ENCODE data around the gene UPK3A. TPM values are rescaled to one million over a fixed set of nuclear protein-coding genes. Genes with fewer than 3 reads are reported as not detected.

Gene UPK3A
- total RNA-seq, 1 donor from 2014 or later = not detected

- H3K36me3 Mint-ChIP-seq (ENCODE audit: low read depth, unreplicated experiment) = peaks cover 4% of the 10 kb centered on the region
- Histone ChIP-seq H3K36me3 (ENCODE audit: insufficient read depth, low read length) (no peaks in the 10 kb centered on the region), H4K20me1 (ENCODE audit: insufficient read depth, low read length) (peaks cover 28% of the 10 kb centered on the region), H3K9ac (ENCODE audit: low read length) (peak overlapping the region; percentile 90), H3K4me3 (ENCODE audit: insufficient read depth, low read depth, low read length) (peak overlapping the region; percentile 77), H3K79me2 (ENCODE audit: insufficient read depth, low read length) (peaks cover 51% of the 10 kb centered on the region), H3K4me1 (ENCODE audit: insufficient read depth, low read length) (peaks cover 12% of the 10 kb centered on the region), H3K27me3 (ENCODE audit: insufficient read depth, low read length) (no peaks in the 10 kb centered on the region), H2AFZ (ENCODE audit: low read depth, low read length) (no peak overlapping the region), H3K27ac (ENCODE audit: low read depth, low read length) (no peak overlapping the region), H3K4me2 (ENCODE audit: low read length) (peak overlapping the region; percentile 100), H3K9me3 (ENCODE audit: insufficient read depth, low read depth, low read length) (no peaks in the 10 kb centered on the region)
- peaks cover 13% of the 10 kb centered on the region for H3K4me1 Mint-ChIP-seq (ENCODE audit: low read depth, unreplicated experiment)
- H3K9me3 Mint-ChIP-seq (ENCODE audit: unreplicated experiment) = no peaks in the 10 kb centered on the region
- TF ChIP-seq, protein P1, sequence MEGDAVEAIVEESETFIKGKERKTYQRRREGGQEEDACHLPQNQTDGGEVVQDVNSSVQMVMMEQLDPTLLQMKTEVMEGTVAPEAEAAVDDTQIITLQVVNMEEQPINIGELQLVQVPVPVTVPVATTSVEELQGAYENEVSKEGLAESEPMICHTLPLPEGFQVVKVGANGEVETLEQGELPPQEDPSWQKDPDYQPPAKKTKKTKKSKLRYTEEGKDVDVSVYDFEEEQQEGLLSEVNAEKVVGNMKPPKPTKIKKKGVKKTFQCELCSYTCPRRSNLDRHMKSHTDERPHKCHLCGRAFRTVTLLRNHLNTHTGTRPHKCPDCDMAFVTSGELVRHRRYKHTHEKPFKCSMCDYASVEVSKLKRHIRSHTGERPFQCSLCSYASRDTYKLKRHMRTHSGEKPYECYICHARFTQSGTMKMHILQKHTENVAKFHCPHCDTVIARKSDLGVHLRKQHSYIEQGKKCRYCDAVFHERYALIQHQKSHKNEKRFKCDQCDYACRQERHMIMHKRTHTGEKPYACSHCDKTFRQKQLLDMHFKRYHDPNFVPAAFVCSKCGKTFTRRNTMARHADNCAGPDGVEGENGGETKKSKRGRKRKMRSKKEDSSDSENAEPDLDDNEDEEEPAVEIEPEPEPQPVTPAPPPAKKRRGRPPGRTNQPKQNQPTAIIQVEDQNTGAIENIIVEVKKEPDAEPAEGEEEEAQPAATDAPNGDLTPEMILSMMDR (IDR thresholded peaks at IDR 0.05; ENCODE audit: insufficient read depth, low read depth, low read length) = no peak
- no peak for TF ChIP-seq EZH2 (IDR thresholded peaks at IDR 0.05; ENCODE audit: insufficient read depth, low read length)
- no peak overlapping the region for H3K27ac Mint-ChIP-seq (ENCODE audit: unreplicated experiment)
- H3K4me3 Mint-ChIP-seq (ENCODE audit: unreplicated experiment) = peak overlapping the region; percentile 85
- no peak for DNase-seq (ENCODE audit: low read depth)
- FAIRE-seq = no peak
- peaks cover 7% of the 10 kb centered on the region for H3K27me3 Mint-ChIP-seq (ENCODE audit: low read depth, unreplicated experiment)
Measured at GRCh38 chr22:45310977-45311531, 26.3 kb downstream of the UPK3A start.

DNA sequence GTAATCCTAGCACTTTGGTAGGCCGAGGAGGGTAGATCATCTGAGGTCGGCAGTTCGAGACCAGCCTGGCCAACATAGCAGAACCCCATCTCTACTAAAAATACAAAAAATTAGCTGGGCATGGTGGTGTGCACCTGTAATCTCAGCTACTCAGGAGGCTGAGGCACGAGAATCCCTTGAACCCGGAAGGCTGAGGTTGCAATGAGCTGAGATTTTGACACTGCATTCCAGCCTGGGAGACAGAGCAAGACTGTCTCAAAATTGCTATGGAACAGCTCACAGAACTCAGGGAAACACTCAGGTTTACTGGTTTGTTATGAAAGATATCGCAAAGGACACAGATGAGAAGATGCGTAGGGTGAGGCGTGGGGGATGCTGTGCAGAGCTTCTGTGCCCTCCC, 27.7 kb downstream of the UPK3A start:
- H3K4me1 Mint-ChIP-seq (ENCODE audit: low read depth, unreplicated experiment) = peaks cover 13% of the 10 kb centered on the region
- no peak for DNase-seq (ENCODE audit: low read depth)
- Histone ChIP-seq H3K36me3 (ENCODE audit: insufficient read depth, low read length) (no peaks in the 10 kb centered on the region), H4K20me1 (ENCODE audit: insufficient read depth, low read length) (peaks cover 28% of the 10 kb centered on the region), H3K27ac (ENCODE audit: low read depth, low read length) (no peak overlapping the region), H3K79me2 (ENCODE audit: insufficient read depth, low read length) (peaks cover 60% of the 10 kb centered on the region), H3K9me3 (ENCODE audit: insufficient read depth, low read depth, low read length) (no peaks in the 10 kb centered on the region), H3K9ac (ENCODE audit: low read length) (no peak overlapping the region), H3K4me1 (ENCODE audit: insufficient read depth, low read length) (peaks cover 12% of the 10 kb centered on the region), H3K27me3 (ENCODE audit: insufficient read depth, low read length) (no peaks in the 10 kb centered on the region), H3K4me3 (ENCODE audit: insufficient read depth, low read depth, low read length) (no peak overlapping the region), H2AFZ (ENCODE audit: low read depth, low read length) (no peak overlapping the region), H3K4me2 (ENCODE audit: low read length) (no peak overlapping the region)
- H3K4me3 Mint-ChIP-seq (ENCODE audit: unreplicated experiment) = no peak overlapping the region
- no peaks in the 10 kb centered on the region for H3K9me3 Mint-ChIP-seq (ENCODE audit: unreplicated experiment)
- TF ChIP-seq, protein P1 (IDR thresholded peaks at IDR 0.05; ENCODE audit: insufficient read depth, low read depth, low read length) = no peak
- no peak for TF ChIP-seq EZH2 (IDR thresholded peaks at IDR 0.05; ENCODE audit: insufficient read depth, low read length)
- H3K27ac Mint-ChIP-seq (ENCODE audit: unreplicated experiment) = no peak overlapping the region
- FAIRE-seq = no peak
- peaks cover 4% of the 10 kb centered on the region for H3K36me3 Mint-ChIP-seq (ENCODE audit: low read depth, unreplicated experiment)
- H3K27me3 Mint-ChIP-seq (ENCODE audit: low read depth, unreplicated experiment) = no peaks in the 10 kb centered on the region

DNA sequence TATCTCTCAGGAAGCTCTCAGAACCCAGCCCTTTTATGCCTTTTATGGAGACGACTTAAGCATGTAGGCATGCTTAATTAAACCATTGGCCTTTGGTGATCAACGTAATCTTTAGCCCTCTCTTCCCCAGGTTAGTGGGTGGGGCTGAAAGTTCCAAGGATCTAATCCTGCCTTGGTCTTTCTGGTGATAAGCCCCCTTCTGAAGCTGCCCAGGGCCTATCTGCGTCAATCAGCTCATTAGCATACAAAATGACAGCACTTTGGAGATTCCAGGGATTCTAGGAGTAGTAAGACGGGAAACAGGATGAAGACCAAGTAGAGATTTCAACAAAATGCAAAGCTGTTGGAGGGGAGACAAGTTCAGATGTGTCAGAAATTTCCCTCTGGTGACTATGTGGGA, 28.1 kb downstream of the UPK3A start:
- Histone ChIP-seq H3K4me2 (ENCODE audit: low read length) (no peak overlapping the region), H3K27me3 (ENCODE audit: insufficient read depth, low read length) (no peaks in the 10 kb centered on the region), H3K9me3 (ENCODE audit: insufficient read depth, low read depth, low read length) (no peaks in the 10 kb centered on the region), H3K9ac (ENCODE audit: low read length) (no peak overlapping the region), H3K4me1 (ENCODE audit: insufficient read depth, low read length) (peaks cover 16% of the 10 kb centered on the region), H3K79me2 (ENCODE audit: insufficient read depth, low read length) (peaks cover 60% of the 10 kb centered on the region), H4K20me1 (ENCODE audit: insufficient read depth, low read length) (peaks cover 28% of the 10 kb centered on the region), H3K4me3 (ENCODE audit: insufficient read depth, low read depth, low read length) (no peak overlapping the region), H3K27ac (ENCODE audit: low read depth, low read length) (no peak overlapping the region), H2AFZ (ENCODE audit: low read depth, low read length) (no peak overlapping the region), H3K36me3 (ENCODE audit: insufficient read depth, low read length) (no peaks in the 10 kb centered on the region)
- FAIRE-seq (no peak), DNase-seq (ENCODE audit: low read depth) (no peak)
- Mint-ChIP-seq H3K27me3 (ENCODE audit: low read depth, unreplicated experiment) (no peaks in the 10 kb centered on the region), H3K36me3 (ENCODE audit: low read depth, unreplicated experiment) (peaks cover 4% of the 10 kb centered on the region), H3K27ac (ENCODE audit: unreplicated experiment) (no peak overlapping the region), H3K9me3 (ENCODE audit: unreplicated experiment) (no peaks in the 10 kb centered on the region), H3K4me1 (ENCODE audit: low read depth, unreplicated experiment) (peaks cover 14% of the 10 kb centered on the region), H3K4me3 (ENCODE audit: unreplicated experiment) (peak overlapping the region; percentile 29)
- TF ChIP-seq, protein P1 (IDR thresholded peaks at IDR 0.05; ENCODE audit: insufficient read depth, low read depth, low read length) = no peak
- no peak for TF ChIP-seq EZH2 (IDR thresholded peaks at IDR 0.05; ENCODE audit: insufficient read depth, low read length)
